Left kidney (tissue), 2 donors: ENCODE results near the gene PRCD. TPM values are rescaled to one million over a fixed set of nuclear protein-coding genes. Genes with fewer than 3 reads are reported as not detected.
A peak's percentile ranks its signal among the peaks of the same experiment; 100 is the strongest.
"Not testable (repeated sequence)": the region's sequence is repeated elsewhere in the genome, so short reads cannot be mapped to it uniquely, and the experiment has no call there.

Experiments used
- DNase-seq: peaks from one replicate; pipeline ENCODE4 v3.0.0-alpha.2; 2013
- polyA plus RNA-seq: library from polyadenylated mRNA; unstranded; fragments of 120-200 nt; gene quantifications from one replicate; pipeline ENCODE4 v1.2.1, GENCODE V29; 2013; ENCODE audit not compliant: insufficient read length

The PRCD gene
- polyA plus RNA-seq, 1 donor = 3.7 TPM

DNA sequence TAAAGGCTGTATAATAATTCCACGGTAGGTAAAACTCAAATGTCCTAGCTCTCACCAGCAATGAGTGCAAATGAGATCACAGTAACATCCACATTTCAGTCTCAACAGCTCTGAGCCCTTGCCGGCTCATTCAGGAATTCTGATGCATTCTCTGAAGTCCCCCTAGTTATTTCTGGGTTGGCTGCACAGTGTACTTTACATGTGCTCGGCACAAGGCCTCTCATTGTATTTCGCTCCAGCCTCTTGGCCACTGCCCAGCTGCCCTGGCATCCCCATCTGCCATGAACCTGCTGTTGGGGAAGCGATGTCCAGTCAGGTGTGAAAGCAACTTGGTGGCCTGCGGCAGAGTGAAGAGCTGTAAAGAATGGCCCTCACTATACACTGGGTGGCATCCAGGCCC lies 14.3 kb downstream of the PRCD start:
- DNase-seq = no peak

DNA sequence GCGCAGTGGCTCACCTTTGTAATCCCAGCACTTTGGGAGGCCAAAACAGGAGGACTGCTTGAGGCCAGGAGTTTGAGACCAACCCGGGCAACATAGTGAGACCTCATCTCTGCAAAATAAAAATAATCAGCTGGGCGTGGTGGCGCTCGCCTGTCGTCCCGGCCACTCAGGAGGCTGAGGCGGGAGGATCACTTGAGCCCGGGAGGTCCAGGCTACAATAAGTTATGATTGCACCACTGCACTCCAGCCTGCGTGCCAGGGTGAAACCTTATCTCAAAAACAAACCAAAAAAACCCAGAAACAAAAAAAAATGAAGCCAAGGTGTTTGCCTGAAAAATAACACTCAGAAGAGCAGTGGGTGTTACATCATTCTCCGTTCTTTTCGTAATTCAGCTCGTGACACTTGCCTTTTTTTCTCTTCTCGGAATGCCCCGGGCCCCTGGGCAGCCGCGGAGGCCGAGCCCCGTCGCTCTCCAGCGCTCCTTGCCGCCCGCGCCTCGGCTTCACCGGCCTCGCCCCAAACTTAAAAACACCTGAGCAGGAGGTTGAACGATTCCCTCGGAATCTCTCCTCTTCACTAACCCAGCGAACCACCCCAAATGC lies 17.0 kb downstream of the PRCD start:
- DNase-seq = no peak

DNA sequence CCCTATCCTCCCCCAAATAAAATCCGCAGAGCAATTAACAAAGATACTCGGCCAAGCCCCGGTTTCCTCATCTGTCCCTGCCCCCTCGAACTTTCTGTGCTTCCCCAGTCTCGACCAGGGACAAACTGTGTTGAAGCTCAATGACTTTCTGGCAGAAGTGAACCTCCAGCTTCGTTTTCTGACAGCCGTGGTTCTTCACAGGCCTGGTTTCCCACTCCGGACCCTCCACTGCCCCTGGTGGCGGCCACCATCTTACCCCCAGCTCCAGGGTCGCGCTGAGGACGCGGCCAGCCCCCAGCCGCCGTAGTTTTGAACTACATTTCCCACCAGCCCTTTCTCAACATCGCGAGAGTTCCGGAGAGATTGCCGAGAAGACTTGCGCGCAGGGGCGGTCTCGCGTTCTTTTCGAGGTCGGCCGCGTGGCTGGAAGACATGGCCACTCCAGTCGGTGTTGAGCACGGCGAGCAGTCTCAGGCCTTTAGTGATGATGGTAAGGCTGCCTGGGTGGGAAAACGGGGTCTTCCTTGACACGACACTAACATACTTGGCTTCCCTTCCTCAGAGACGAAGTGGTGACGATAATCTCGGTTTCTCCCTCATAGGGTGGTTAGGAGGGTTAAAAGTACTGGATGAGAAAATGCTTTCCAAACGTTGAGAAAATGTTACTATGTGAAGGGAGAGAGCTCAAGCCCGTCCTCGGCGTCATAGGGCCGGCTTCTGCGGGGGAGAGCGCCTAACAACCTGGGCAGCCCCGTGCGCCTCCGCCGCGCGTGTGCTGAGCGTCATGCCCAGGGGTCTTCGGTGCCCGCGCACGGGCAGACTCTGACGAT lies 17.7 kb downstream of the PRCD start:
- DNase-seq = peak; percentile 98

DNA sequence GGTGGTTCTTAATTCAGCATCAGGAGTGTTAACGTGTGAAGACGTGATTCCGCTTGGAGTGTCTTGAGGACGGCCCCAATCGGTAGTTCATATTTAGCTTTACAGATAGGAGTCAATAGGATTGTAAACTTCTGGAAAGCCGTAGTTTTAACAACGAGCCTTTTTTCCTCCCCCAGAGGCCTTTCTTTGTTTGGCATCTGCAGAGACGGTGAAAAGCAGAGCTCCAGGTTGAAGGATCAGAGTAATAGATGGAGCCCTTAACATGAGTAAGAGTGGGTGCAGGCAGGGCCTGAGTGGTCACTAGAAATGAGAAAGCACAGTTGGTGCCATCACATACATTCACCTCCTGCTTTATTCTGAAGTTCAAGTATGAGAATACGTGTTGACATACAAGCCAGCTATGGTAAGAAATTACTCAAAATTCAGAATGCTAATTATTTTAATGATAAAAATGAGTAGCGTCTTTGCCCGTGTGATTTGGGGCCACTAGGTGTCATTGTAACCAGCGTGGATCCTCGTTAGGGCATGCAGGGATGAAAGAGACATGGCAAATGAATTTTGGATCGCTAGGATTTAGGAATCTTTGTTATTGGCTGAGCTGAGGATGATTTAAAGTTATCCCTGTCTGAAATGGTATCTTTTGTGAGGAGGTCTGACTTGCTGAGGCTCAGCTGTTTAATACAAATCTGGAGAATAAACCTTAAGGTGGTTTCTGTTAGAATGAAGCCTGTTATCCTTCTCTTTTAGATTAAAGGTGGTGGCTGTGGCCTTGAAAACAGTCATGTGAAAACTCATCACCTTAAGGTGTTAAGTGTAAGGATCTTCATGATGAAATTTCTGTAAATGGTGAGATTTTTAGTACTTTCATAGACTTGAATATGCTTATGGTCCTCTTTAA lies 18.6 kb downstream of the PRCD start:
- DNase-seq = no peak

DNA sequence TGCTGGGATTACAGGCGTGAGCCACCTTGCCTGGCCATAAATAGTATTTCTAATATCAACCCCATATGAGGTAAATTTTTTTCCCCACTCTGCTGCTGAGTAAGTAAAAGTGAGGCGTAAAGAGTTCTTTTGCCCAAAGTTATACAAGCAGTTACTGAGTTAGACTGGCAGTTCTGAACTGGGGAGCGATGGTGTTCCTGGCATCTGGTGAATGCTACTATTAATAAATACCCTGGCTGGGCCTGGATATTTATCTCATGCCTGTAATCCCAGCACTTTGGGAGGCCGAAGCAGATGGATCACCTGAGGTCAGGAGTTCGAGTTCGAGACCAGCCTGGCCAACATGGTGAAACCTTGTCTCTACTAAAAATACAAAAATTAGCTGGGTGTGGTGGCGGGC lies 19.6 kb downstream of the PRCD start:
- not testable (repeated sequence) for DNase-seq

DNA sequence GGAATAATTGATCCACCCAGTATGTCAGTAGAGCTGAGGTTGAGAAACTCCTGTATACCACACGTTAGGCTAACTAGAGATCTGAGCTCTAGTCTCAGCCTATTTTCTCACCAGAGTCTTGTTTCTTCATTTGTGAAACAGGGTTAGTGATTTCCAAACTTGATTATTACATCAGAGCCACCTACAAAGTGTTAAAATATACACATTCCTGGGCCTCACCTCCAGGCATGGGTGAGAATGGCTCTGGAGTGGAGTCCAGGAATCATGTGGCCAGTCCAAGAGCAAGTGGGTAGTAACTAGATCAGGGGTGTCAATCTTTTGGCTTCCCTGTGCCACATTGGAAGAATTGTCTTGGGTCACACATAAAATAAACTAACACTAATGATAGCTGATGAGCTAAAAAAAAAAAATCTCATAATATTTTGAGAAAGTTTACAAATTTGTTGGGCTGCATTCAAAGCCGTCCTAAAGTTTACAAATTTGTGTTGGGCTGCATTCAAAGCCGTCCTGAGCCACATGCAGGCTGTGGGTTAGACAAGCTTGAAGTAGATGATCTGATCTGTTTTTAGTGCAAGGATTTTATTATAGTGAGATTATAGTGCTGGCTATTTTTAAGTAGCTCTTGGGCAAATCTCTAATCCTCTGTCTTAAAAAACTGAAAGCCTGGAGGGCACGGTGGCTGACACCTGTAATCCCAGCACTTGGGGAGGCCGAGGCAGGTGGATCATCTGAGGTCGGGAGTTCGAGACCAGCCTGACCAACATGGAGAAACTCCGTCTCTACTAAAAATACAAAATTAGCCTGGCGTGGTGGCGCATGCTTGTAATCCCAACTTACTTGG lies 20.4 kb downstream of the PRCD start:
- DNase-seq = no peak

DNA sequence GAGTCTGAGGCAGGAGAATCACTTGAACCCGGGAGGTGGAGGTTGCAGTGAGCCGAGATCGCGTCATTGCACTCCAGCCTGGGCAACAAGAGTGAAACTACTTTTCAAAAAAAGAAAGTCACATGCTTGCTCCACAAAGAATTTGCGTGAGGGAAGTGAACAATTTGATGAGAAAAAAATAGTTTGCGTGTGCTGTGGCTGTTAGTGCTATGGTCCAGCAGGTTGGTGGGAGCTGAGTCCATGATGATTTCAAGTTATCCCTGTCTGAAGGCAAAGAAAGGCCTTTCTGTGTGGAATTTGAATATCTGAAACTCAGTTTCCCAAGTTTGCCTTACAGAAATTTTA lies 21.0 kb downstream of the PRCD start:
- DNase-seq = no peak

DNA sequence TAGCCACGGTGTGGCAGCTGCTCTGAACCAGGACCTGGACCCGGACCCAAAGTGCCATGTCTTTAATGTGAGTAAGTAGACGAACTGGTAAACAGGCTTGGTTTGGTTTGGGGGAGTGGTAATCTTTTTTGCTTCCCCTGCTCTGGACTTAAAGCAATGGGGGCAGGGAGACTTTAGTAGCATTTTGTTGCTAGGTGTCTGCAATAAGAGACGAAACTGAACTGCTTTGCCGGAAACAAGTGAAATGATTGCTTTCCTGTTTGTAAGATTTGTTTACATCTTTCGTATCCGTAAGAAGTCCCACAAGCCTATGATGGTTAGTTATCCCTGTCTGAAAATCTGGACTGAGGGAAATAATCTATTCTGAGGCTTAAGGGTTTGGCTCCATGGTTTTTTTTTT lies 21.5 kb downstream of the PRCD start:
- no peak for DNase-seq

DNA sequence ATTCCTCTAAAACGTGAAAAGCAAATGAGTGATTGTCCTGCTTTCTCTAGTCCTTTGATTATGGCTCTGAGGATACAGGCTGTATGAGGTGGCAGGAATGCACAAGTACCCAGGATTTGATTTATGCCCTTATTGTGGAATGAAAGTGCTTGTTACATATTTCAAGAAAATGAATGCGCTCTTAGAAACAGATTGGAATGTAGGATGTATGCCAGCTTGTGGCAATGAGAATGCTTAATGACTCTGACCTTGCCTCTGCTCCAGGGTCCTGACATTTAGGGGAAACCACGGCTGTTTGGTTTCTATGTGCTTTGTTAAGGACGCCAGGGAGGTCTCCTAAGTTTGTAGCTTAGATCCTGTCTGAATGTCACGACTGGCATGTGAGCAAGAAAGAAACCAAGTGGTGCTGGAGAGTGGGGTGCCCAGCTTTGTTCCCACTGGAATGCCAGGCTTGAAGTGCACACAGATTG lies 22.0 kb downstream of the PRCD start:
- no peak for DNase-seq

DNA sequence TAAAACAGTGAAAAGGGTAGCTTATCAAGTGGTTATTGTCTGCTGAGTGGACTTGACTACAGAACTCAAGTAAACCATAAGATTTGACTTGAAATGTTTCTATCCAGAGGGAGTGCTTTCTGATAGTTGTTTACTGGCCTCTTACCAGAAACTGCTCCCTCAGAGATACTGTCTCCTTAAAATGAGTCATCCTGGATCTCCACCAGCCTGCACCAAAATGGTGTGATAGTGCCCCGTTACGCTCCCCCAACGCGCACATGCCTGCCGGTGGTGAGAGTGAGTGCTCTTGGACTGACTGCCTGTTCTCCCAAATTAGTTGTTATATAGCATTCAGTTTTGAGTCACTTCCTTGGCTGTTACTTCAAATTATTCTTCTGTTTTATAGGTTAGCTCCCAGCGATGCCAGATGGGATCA lies 22.9 kb downstream of the PRCD start:
- no peak for DNase-seq

DNA sequence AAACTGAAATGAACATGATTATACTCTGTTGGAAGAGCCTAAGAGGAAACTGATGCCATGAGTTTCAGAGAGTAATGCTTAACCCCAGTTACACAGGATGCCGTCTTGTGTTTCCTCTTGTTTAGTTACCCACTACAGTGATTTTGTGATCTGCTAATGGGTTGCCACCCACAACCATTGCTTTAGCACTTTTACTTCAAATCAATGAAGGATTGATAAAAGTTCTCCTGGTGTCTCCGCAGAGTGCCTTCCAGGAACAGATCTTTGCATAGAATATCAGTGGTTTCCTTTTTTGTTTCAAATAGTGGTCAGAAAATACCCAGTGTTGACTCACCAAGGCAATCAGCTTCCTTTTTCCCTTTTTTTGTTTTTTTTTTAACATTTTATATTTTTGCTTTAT lies 23.5 kb downstream of the PRCD start:
- not testable (repeated sequence) for DNase-seq

DNA sequence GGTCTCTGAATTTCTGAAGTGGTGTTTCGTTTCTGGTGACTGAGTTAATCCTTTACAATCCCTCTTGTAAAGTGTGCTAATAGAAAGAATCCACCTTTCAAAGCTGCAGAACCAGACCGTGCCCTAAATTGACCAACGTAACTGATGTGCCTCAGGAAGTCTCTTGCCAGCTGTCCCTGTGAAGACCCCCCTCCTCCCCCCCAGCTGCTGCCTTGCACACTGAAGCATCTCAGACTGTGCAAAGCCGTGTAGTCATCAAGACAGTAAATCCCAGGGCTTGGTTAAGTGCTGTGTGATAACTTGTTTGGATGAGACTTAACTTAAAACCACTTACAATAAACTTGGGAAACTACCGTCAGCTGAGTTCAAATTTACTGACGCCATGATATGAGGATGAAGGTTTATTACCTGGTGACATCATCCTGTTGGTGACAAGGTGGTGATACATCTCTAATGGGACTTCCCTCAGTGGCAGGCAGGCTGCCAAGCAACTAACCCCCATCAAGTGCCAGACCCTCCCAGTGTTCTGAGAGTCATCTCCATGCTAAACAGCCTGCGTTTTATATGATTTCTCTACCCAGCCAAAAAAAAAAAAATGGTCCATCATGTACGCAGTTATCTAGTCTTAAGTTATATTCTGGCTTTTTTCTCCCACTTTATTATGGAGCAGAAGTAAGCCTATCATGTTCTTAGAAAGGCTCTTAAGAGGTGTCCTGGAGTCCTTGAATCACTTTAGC lies 25.3 kb downstream of the PRCD start:
- DNase-seq = not testable (repeated sequence)

DNA sequence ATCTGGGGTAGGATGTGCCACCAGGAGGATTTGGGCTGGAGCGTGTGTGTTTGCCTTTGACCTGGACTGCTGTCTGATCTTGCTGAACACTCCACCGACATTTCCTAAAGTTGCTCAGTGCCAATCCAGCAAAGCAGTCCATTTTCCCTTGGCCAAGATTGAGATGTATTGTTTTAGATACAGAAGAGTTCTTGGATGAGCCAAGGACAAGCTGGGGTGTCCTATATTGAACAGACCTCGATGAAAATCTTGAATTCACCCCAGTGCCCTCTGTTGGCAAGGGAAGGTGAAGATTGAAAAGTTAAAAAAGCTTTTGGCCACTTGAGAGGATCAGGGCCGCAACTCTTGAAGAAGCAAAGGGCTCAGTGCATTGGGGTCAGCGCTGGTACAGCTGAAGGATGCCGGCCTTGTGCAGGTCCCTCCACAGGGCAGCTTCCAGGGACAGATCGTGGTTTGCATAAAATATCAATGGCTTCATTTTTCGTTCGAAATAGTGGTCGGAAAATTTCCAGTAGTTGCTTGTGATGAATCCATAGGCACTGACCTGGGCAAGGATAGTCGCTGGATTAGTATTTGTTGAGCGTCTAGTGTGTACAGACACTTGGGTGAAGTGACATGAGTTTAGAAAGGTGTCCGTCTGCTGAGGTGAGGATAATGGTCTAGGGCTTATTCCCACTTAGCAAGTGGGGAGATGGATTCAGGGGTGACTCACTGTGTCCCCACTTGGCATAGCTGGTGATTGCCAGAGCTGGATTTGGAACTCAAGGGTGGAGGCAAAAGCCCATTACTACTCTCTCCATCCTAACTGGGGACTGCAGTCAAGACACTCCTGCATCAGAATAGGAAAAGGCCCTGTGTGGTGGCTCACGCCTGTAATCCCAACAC lies 26.1 kb downstream of the PRCD start:
- DNase-seq = no peak

DNA sequence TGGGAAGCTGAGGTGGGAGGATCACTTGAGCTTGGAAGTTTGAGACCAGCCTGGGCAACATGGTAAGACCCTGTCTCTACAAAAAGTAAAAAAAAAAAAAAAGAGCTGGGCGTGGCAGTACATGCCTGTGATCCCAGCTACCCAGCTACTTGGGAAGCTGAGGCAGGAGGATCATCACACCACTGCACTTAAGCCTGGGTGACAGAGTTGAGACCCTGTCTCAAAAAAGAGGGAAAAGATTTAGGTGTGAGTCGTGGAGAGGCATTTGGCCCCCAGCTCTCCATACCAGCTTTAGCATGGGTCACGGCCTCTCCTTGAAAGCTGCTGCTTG lies 26.7 kb downstream of the PRCD start:
- DNase-seq = no peak

DNA sequence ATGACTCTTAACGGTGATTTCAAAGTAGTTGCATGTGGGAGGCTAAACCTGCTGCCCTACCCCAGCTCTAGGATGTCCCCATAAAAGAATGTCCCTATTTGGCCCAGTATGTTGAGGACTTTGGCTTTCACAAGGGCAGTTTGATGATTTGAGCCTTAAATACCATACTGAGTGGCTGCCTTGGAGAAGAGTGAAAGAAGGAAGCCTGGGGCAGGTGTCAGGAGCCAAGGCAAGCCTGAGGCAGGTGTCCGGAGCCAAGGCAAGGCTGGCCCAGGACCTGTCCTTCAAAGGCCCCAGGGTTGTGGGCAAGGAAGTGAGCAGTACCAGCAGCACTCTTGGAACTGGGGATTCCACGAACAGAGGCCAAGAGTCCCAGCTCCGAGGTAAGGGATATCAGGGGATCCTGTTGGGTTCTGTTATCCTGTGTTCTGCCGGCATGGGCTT lies 27.2 kb downstream of the PRCD start:
- no peak for DNase-seq

DNA sequence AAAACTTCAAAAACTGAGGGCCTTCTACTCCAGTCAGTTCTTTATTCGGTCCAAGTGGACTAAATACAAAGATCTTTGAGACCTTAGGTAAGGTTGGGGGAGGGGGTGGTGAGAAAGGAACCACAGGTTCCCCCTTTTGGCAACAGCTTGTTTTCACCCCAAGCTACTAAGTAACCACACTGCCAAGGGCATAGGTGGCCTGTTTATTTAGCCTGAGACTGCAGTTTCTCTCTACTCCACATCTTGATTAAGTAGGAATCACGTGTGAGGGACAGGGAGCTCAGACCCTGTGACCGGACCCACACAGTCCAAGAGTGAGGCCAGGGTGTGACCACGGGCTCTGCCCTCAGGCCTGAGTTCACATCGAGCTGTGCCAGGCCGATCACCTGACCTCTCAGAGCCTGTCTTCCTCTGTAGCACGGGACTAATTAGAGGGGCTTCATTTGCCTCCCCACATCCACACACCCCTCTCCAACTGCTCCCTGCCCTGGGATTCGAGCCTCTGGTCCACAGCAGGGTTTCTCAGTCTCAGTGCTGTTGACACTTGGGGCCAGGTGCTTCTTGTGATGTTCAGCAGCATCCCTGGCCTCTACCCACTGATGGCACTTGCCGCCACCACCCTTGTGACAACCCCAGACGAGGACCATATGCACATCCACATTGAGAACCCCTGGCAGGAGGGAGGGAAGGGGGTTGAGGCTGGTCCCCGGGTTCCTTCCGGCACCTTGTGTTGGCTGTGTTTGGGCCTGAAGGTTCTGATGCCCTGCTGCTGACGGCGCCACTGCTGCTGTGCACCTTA lies 28.0 kb downstream of the PRCD start:
- no peak for DNase-seq

DNA sequence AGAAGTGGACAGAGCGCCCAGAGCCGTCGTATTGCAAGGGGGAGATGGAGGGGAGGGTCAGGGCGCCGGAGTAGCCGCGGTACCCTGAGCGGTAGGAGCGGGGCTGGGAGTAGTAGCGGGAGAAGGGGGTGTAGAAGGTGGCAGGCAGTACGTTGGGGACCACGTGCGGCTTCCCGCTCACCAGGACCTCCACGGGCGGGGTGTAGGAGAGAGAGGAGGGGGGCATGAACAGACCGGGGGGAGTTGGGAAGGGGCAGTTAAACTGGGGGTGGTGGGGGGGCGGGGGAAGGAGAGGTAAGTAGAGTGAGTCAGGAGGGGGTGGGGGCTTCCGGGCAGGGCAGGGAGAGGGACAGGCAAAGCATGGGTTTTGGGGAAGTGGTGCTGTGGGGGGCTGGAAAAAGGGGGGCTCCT lies 29.0 kb downstream of the PRCD start:
- no peak for DNase-seq

DNA sequence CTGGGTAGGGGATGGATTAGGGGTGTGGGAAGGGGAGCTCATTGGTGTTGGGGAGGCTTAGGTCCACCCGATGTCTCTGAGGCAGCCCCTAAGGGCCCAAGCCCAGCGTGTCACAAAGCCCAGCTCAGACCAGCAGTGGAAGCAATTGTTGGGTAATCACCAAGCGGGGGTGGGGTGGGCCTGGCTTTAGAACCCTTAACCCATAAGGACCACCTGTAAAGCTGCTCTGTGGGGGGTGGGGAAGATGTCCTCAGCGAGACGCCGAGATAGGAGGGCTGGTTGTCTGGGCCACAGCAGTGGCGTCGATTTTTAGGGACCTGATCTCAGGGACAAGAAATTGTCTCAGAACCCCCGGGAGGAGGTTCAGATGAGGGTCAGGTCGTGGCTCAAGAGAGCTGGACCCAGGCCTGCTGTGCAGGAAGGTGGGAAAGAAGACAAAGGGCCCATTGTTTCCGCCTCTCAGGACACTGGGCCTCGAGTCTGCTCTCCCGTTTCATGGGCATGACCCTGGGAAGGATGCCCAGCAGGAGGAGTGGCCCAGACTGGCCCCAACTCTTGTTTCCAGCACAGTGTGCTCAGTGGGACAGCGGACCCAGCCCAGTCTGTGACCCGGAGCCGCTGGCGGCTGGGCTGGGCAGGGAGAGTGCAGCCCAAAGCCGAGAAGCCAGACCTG lies 29.9 kb downstream of the PRCD start:
- no peak for DNase-seq

DNA sequence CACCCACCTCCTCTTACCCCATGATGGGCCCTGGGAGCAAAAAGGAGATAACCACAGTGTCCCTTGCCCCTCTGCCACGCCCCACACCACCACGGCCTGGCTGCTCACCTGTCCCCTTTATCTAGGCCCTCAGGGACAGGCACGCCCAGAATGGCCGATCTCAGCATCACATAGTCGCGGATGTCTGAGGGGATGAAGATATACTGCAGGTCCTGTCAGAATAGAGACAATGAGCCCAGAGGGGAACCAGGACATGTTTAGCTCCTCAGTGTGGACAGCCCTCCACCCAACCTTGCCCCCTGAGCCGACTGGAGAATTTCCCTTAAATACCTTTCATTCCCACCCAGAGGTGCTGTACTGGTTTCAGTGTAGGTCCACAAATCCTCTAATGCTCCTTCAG lies 30.6 kb downstream of the PRCD start:
- DNase-seq = no peak
